ENCODE measurements around the gene PPP2R1B.

DNA sequence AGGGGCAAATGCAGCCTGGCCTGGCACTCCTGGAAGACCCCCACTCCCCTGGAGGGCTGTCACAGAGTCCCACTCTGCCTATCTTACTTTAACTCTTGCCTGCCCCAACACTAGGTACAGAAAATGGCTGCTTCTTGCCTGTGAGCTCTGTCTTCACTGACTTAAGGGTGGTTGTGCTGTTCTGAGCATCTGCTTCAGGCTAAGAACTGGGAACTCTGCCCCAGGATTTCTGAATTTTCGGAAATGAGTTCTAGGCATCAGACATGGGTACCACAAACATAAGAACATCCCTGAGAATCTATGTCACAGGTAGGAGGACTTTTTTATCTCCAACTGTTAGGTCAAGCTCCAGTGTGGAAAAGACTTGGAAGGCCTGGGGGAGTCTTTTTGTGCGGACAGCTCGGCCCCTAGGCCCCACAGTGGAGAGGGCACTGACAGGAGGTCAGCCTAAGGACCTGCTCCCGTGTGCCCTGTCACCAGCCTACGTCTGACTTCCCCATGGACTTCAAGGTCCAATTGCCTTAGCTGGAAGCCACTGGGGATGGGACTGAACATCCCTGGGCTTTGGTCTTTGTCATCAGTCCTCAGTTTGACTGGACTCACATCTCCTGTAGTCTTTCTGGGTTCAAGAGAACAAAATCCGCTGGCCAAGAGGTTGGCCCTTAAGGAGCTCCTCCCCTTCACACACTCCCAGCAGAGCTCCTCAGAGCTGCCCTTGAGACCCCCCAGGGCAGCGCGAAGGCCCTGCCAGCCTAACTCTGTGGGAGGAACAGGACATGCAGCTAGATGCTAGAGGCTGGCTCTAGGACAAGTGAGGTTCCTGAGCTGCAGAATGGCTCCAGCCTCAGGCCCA lies 31.9 kb downstream of the PPP2R1B start:
- TF ChIP-seq, protein P1, sequence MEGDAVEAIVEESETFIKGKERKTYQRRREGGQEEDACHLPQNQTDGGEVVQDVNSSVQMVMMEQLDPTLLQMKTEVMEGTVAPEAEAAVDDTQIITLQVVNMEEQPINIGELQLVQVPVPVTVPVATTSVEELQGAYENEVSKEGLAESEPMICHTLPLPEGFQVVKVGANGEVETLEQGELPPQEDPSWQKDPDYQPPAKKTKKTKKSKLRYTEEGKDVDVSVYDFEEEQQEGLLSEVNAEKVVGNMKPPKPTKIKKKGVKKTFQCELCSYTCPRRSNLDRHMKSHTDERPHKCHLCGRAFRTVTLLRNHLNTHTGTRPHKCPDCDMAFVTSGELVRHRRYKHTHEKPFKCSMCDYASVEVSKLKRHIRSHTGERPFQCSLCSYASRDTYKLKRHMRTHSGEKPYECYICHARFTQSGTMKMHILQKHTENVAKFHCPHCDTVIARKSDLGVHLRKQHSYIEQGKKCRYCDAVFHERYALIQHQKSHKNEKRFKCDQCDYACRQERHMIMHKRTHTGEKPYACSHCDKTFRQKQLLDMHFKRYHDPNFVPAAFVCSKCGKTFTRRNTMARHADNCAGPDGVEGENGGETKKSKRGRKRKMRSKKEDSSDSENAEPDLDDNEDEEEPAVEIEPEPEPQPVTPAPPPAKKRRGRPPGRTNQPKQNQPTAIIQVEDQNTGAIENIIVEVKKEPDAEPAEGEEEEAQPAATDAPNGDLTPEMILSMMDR (IDR thresholded peaks at IDR 0.05), result no peak
- no peak for TF ChIP-seq POLR2A (IDR thresholded peaks at IDR 0.05)
